Ascending aorta (tissue), 2 donors: ENCODE results near the gene MVB12B. TPM values are rescaled to one million over a fixed set of nuclear protein-coding genes. Genes with fewer than 3 reads are reported as not detected.

ENCODE experiments used
- DNase-seq, 2 donors: peaks; one replicate each; pipeline ENCODE4 v3.0.0-alpha.2; 2019; ENCODE audit warnings: low spot score in 2 of 2
- H3K27ac ChIP-seq, 2 donors: fragments of 200-600 bp; sonication (generic); one replicate each; pipeline ENCODE4 v1.5.1; 2016 to 2017; ENCODE audit warnings: mild to moderate bottlenecking in 1 of 2
- H3K27me3 ChIP-seq: fragments of 200-600 bp; sonication (generic); one replicate; pipeline ENCODE4 v1.5.1; 2017
- H3K36me3 ChIP-seq, 2 donors: fragments of 200-600 bp; sonication (generic); one replicate each; pipeline ENCODE4 v1.5.1; 2016
- H3K4me1 ChIP-seq, 2 donors: fragments of 200-600 bp; sonication (generic); one replicate each; pipeline ENCODE4 v1.5.1; 2016 to 2017; ENCODE audit warnings: mild to moderate bottlenecking in 1 of 2
- H3K4me3 ChIP-seq, 2 donors: fragments of 200-600 bp; sonication (generic); one replicate each; pipeline ENCODE4 v1.5.1; 2016 to 2017; ENCODE audit warnings: mild to moderate bottlenecking in 1 of 2
- H3K9me3 ChIP-seq, 2 donors: fragments of 200-600 bp; sonication (generic); one replicate each; pipeline ENCODE4 v1.5.1; 2016
- intact Hi-C: fragments of 100-400 bp; cut with DNase I; formaldehyde crosslinking; loops from one replicate; pipeline ENCODE4 v1.15.1; 2023
- total RNA-seq: library from RNA; depleted of rRNA; stranded (reverse); fragments of >200 nt; gene quantifications from one replicate; pipeline ENCODE4 v1.1.0, GENCODE V29; 2016
- TF ChIP-seq, protein P1 (sequence below), 3 experiments: fragments of 200-600 bp in 2 of 3; fragments of 450-650 bp in 1 of 3; sonication (generic) in 2 of 3; IDR thresholded peaks; one replicate each; pipeline ENCODE4 v1.5.1; 2016 to 2019; ENCODE audit warnings: antibody characterized with exemption in 3 of 3, mild to moderate bottlenecking in 1 of 3, moderate library complexity in 1 of 3

MVB12B gene
- total RNA-seq, 1 donor from 2014 or later: 9.4 TPM

DNA sequence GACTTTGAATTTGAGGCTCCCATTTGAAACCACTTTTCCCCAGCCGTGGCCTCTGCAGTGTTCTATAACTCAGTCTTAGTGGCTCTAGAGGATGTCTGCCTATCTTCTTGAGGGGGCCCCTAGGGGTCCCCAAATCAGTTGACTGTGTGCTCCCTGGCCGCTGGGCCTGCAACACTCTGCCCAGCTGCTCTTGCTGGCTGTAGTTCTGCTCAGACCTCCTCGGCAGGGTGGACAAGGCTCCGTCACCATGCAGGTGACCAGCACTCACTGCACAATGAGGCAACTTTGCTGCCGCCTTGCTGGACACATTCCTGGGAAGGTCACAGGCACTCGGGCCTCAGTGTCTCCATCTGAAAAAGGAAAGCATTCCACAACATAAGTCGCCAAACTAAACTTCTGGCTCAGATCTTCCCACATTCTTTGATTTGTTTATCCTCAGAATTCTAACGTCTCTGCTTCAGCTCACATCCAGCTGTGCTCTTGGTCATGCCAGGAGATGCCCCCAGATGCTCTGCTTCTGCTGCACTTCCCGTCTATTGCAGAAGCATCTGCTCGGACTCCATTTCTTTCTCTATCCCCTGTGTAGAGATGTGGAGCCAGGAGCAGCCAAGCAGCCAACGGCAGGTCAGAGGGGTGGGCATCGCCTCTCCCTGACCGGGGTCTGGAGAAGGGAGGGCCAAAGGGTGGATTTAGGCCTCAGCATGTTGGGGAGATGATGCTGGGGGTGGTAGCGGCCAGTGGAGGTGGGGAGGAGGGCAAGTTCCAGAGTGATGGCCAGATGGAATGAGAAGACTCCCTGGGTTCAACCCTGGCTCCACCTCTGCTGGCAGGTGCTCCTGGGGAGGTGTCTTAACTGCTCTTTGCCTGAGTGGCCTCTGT, 133.6 kb downstream of the MVB12B start:
- intact Hi-C loops: no loop called here
- Histone ChIP-seq H3K36me3 (no peaks in the 10 kb centered on the region), H3K27me3 (no peaks in the 10 kb centered on the region), H3K27ac (no peak overlapping the region), H3K4me1 (no peaks in the 10 kb centered on the region), H3K9me3 (no peaks in the 10 kb centered on the region), H3K4me3 (no peak overlapping the region)
- no peak for DNase-seq
- TF ChIP-seq, protein P1, sequence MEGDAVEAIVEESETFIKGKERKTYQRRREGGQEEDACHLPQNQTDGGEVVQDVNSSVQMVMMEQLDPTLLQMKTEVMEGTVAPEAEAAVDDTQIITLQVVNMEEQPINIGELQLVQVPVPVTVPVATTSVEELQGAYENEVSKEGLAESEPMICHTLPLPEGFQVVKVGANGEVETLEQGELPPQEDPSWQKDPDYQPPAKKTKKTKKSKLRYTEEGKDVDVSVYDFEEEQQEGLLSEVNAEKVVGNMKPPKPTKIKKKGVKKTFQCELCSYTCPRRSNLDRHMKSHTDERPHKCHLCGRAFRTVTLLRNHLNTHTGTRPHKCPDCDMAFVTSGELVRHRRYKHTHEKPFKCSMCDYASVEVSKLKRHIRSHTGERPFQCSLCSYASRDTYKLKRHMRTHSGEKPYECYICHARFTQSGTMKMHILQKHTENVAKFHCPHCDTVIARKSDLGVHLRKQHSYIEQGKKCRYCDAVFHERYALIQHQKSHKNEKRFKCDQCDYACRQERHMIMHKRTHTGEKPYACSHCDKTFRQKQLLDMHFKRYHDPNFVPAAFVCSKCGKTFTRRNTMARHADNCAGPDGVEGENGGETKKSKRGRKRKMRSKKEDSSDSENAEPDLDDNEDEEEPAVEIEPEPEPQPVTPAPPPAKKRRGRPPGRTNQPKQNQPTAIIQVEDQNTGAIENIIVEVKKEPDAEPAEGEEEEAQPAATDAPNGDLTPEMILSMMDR (IDR thresholded peaks at IDR 0.05): no peak

- TF ChIP-seq, protein P1 (IDR thresholded peaks at IDR 0.05): no peak
- no peaks in the 10 kb centered on the region for H3K9me3 ChIP-seq
- no peak overlapping the region for H3K27ac ChIP-seq
- no peak for DNase-seq
- no peak overlapping the region for H3K4me3 ChIP-seq
- intact Hi-C loops: no loop called here
- no peaks in the 10 kb centered on the region for H3K27me3 ChIP-seq
- no peaks in the 10 kb centered on the region for H3K36me3 ChIP-seq
- H3K4me1 ChIP-seq: no peaks in the 10 kb centered on the region
These were observed 134.4 kb downstream of the MVB12B start for GRCh38 chr9:126461029-126461428.

DNA sequence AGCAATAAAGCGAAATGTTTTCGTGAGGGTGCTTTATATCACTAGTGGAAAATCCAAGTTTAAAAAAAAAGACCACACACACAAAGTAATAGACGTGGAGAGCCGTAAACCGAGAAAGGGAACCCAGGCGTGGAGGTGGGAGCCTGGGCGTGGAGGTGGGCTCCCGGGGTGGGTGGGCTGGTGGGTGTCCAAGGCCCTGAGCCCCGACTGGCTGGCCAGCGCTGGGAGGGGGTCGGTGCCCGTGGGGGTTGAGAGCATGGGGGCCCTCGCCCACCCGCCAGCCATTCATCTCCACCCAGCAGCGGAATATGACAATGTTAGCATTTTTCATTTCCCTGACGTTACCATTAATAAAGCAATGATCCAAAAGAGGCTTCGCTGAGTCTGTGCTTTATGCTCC, 135.0 kb downstream of the MVB12B start:
- intact Hi-C loops: no loop called here
- H3K27me3 ChIP-seq: no peaks in the 10 kb centered on the region
- no peak overlapping the region for H3K4me3 ChIP-seq
- H3K9me3 ChIP-seq: no peaks in the 10 kb centered on the region
- TF ChIP-seq, protein P1 (IDR thresholded peaks at IDR 0.05): no peak
- H3K27ac ChIP-seq: no peak overlapping the region
- H3K4me1 ChIP-seq: no peaks in the 10 kb centered on the region
- no peak for DNase-seq
- no peaks in the 10 kb centered on the region for H3K36me3 ChIP-seq

GRCh38 chr9:126462617-126463016, 136.0 kb downstream of the MVB12B start:
- H3K4me1 ChIP-seq: no peaks in the 10 kb centered on the region
- H3K36me3 ChIP-seq: no peaks in the 10 kb centered on the region
- no peak overlapping the region for H3K27ac ChIP-seq
- DNase-seq: peak in 1 of 2 donors; percentile 19
- H3K4me3 ChIP-seq: no peak overlapping the region
- no peaks in the 10 kb centered on the region for H3K9me3 ChIP-seq
- TF ChIP-seq, protein P1 (IDR thresholded peaks at IDR 0.05): no peak
- H3K27me3 ChIP-seq: no peaks in the 10 kb centered on the region
- intact Hi-C loops: no loop called here

GRCh38 chr9:126463426-126463825, 136.8 kb downstream of the MVB12B start:
- DNase-seq: no peak
- intact Hi-C loops: no loop called here

More at GRCh38 chr9:126463426-126463825, 136.8 kb downstream of the MVB12B start:
- no peak overlapping the region for H3K4me3 ChIP-seq
- no peaks in the 10 kb centered on the region for H3K9me3 ChIP-seq
- no peak overlapping the region for H3K27ac ChIP-seq
- TF ChIP-seq, protein P1 (IDR thresholded peaks at IDR 0.05): no peak
- H3K36me3 ChIP-seq: no peaks in the 10 kb centered on the region
- no peaks in the 10 kb centered on the region for H3K4me1 ChIP-seq
- H3K27me3 ChIP-seq: no peaks in the 10 kb centered on the region
